Coronary artery (tissue), 2 donors: Measurements from ENCODE around the gene ACTR6.

Experiments used
- DNase-seq: peaks from one replicate; pipeline ENCODE4 v3.0.0-alpha.2; 2017; ENCODE audit warnings: low spot score
- H3K27ac ChIP-seq, 2 donors: fragments of 200-600 bp; sonication (generic); one replicate each; pipeline ENCODE4 v1.5.1; 2016 to 2019
- H3K4me3 ChIP-seq: fragments of 200-600 bp; sonication (generic); 2 replicates; pipeline ENCODE4 v1.5.1; 2016; ENCODE audit warnings: mild to moderate bottlenecking, moderate library complexity
- CTCF ChIP-seq: fragments of 200-600 bp; sonication (generic); IDR thresholded peaks from one replicate; pipeline ENCODE4 v1.5.1; 2019; ENCODE audit warnings: antibody characterized with exemption

The ACTR6 gene

GRCh38 chr12:100239589-100239988 lies 39.0 kb downstream of the ACTR6 start:
- no peak overlapping the region for H3K27ac ChIP-seq
- no peak overlapping the region for H3K4me3 ChIP-seq
- TF ChIP-seq CTCF = no peak
- no peak for DNase-seq

- Histone ChIP-seq H3K27ac (no peak overlapping the region), H3K4me3 (no peak overlapping the region)
- no peak for TF ChIP-seq CTCF
- DNase-seq = no peak
These were observed 42.5 kb downstream of the ACTR6 start for GRCh38 chr12:100243137-100243536.

- Histone ChIP-seq H3K4me3 (no peak overlapping the region), H3K27ac (no peak overlapping the region)
- TF ChIP-seq CTCF = no peak
- no peak for DNase-seq
These were observed 47.1 kb downstream of the ACTR6 start for GRCh38 chr12:100247765-100248164.

- H3K27ac ChIP-seq = no peak overlapping the region
- no peak for TF ChIP-seq CTCF
- no peak for DNase-seq
These were observed 48.3 kb downstream of the ACTR6 start for GRCh38 chr12:100248886-100249285.

GRCh38 chr12:100249941-100250340 lies 49.3 kb downstream of the ACTR6 start:
- Histone ChIP-seq H3K4me3 (no peak overlapping the region), H3K27ac (no peak overlapping the region)
- TF ChIP-seq CTCF = no peak
- no peak for DNase-seq

More at GRCh38 chr12:100248886-100249285, 48.3 kb downstream of the ACTR6 start:
- no peak overlapping the region for H3K4me3 ChIP-seq

GRCh38 chr12:100251917-100252316 lies 51.3 kb downstream of the ACTR6 start:
- Histone ChIP-seq H3K4me3 (no peak overlapping the region), H3K27ac (no peak overlapping the region)
- no peak for DNase-seq
- TF ChIP-seq CTCF = no peak

GRCh38 chr12:100253437-100253836 lies 52.8 kb downstream of the ACTR6 start:
- TF ChIP-seq CTCF = no peak

More at GRCh38 chr12:100253437-100253836, 52.8 kb downstream of the ACTR6 start:
- Histone ChIP-seq H3K4me3 (no peak overlapping the region), H3K27ac (no peak overlapping the region)
- no peak for DNase-seq
